NCI-H2107 treated with DMSO at 0.1 percent for 48 hours (cell line): ENCODE data around the gene TSPAN9.

Experiments
- DNase-seq: peaks from one replicate; lab custom pipeline; 2025; ENCODE audit not compliant: unreplicated experiment; lab: John Stamatoyannopoulos, UW

TSPAN9 gene

DNA sequence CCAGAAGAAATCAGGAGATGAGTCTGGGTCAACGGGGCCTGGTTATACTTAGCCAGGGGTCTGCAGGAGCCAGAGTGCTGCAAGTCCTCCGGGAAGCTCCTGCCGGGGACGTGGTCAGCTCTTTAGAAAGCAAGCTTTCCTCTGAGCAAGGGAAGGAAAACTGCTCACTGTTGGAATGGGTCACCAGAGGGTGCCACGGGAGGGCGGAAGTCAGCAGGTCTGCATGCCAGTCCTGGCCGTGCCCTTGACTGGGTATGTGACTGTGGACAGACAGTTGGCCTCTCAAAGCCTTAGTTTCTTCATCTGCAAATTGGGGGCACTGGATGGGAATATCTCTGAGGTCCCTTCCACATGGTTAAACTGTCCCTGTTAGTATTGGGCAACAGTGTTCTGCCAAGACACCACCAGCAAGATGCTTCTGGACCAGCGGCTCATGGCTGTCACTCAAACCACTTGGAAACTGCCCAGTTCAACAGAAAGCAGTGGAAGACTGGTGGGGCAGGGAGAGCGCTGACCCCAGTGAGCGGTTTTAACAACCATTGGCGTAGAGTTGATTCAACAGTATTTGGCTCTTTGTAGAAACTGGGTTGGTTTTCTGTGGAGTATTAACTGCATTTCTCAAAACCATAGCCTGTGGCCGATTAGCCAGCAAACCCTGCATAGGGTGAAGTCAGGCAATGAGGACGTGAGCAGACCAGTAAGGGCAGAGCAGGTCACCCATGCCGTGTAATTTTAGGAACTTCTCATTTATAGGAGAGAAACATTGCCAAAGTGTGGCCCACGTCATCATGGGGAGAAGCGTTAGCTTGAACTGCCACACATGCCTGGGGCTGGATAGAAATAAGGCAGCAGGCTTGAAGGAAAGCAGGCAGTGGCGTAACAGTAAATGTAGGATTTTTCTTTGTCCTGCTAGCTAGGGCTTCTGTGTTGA, 249.9 kb downstream of the TSPAN9 start:
- no peak for DNase-seq

DNA sequence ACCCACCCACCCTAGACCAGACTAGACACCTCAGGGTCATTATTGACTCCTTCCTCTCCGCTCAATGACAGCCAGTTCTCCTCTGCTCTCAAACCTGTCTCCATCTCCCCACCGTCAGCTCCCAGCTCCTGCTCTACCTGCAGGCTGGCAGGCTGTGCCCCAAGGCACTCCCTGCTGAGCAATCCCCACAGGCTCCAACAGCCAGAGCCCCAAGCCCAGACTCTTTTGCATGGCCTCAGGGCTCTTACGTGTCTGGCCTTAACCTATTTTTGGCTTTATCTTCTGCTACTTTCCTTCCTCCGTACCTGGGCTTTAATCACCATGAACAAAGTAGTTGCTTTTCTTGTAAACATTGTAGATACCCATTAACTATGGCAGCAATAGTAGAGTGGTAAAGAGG, 250.9 kb downstream of the TSPAN9 start:
- DNase-seq: no peak

DNA sequence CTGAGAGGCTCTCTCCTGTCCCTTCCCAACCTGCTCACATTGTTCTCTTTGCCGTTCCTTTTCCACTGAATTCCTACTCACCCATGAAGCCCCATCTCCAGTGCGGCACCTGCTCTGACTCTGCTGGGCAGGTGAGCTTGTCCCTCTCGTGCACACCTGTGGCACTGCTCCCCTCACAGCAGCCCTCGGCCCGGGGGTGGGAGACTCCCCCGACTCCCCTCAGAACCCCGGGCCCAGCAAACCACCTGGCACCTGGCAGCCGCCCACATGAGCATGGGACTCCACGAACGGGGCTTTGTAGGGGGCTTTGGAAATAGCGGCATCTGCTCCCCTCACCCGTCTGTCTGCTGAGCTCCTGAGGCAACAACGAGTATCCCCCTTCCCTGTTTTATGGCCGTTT, 251.4 kb downstream of the TSPAN9 start:
- DNase-seq: no peak

DNA sequence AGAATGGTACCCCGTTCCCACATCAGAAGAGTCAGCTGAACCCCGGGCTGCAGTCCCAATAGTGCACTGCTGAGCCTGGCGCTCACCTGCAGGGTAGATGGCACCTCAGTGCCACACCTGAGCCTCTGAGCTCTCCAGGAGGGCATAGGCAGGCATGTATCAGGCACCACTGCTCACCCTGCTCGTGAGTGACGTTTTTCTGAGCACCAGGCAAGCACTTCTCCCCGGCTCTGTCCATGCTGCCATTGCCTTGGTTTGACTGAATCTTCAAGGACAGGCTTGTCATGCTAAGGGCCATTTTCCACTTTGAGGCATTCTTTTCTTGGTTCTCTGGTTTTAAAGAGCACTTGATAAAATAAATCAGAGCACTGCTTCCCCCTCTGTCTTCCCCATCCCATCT, 252.2 kb downstream of the TSPAN9 start:
- no peak for DNase-seq

DNA sequence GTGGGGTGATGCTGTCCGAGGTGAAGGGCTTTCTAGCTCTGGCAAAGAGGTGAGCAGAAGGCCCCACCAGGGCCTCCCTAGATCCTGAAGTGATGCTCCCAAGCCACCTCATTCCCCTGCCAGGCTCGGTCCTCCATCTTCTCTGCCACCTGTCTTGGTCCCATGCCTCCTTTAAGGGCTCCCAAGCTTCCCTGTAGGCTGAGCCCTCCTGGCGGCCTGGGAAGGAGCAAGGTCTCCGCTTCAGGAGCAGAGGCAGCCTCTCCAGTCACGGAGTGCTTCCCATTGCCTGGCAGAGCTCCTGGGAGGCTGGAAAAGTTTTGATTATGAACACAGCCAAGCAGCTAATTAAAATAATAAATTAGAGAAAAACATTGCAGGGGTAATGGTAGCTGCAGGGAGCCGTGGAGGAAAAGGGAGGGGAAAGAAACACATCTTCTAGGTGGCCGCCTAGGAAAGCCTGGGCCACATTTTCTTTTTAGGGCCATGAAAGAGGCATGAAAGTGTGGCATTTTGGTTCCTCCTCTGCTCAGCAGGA, 253.9 kb downstream of the TSPAN9 start:
- no peak for DNase-seq

DNA sequence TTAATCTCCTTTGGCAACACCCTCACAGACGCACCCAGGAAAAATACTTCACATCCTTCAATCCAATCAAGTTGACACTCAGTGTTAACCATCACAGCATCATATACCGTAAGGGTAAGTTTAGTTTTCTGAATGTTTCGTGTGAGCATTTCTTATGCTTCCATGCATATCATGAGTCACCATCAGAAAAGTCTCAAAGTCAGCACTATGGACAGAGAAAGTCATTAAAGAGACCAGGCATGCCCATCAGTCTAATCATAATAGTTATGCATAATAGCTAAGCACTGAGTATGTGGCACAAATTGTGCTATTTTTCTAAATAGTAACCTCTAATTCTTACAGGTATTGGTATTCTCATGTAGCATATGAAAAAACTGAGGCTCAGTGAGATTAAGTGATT, 255.0 kb downstream of the TSPAN9 start:
- no peak for DNase-seq

DNA sequence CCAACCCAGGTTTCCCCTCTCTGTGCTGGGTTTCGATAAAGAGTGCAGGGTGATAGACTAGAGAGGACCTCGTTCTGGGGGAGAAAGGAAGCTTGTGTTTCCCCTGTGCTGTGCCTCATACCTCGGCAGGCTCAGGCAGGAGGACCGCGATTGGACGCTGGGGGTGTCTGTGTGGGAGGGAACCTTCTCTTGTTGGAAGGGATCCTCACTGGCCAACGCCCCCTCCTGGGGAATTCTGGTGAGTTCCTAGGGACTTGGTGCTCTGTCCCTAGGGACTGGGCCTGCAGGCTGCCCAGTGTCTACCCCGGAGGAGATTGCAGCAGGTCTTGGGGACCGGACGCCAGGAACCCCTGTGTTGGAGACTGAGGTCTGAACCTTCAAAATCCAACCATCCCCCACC, 256.4 kb downstream of the TSPAN9 start:
- DNase-seq: no peak

DNA sequence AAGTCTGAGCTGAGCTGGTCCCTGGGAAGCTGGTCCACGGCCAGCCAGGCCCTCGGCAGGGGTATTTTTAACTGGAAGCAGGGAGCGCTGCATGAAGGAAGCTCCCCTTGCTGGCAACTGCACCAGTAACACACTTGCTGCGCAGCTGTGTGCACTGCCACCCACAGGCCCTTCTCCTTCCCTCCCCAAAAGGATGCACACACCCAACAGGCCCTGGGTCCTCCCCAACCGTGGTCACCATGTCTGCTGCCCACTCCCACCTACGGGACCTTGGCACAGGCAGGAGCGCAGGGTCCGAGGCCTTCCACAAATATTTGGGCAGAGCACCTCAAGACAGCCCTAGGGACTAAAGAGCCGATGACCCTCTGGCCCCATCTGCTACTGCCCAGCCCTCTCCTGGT, 256.8 kb downstream of the TSPAN9 start:
- no peak for DNase-seq

DNA sequence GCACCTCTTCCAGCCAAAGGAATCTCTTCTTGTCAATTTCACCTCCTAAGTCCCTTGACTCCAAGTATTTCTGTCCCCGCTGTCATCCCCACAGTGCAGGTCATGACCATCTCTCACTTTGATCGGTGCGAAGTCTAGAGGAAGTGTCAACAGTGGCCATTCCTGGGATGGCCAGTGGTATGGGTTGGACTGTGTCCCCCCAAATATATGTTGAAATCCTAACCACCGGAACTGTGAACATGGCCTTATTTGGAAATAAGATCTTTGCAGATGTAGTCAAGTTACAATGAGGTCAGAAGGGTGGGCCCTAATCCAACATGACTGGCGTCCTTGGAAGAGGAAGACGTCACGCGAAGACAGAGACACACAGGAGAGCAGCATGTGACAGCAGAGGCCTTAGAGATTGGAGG, 257.9 kb downstream of the TSPAN9 start:
- no peak for DNase-seq
